Tibial artery (tissue), 4 donors: Measurements from ENCODE around the gene CLDN11.

Experiments
- DNase-seq, 2 donors: peaks; one replicate each; pipeline ENCODE4 v3.0.0-alpha.2; 2019
- H3K27ac ChIP-seq, 2 donors: fragments of 200-600 bp; sonication (generic) in 1 of 2; 1 replicate in 1 of 2; 2 replicates in 1 of 2; pipeline ENCODE4 v1.5.1; 2018 to 2019; ENCODE audit warnings: mild to moderate bottlenecking in 1 of 2
- H3K27me3 ChIP-seq, 2 donors: fragments of 200-600 bp; sonication (generic) in 1 of 2; one replicate each; pipeline versions ENCODE4 v1.5.1 to v1.6.0; 2016 to 2019
- H3K36me3 ChIP-seq, 3 donors: fragments of 200-600 bp; sonication (generic) in 2 of 3; one replicate each; pipeline ENCODE4 v1.5.1; 2016 to 2019; ENCODE audit warnings: mild to moderate bottlenecking in 2 of 3
- H3K4me1 ChIP-seq, 4 donors: fragments of 200-600 bp; sonication (generic) in 2 of 4; 1 replicate in 3 of 4; 2 replicates in 1 of 4; pipeline ENCODE4 v1.5.1; 2016 to 2019
- H3K4me3 ChIP-seq, 2 donors: fragments of 200-600 bp; sonication (generic) in 1 of 2; 1 replicate in 1 of 2; 2 replicates in 1 of 2; pipeline ENCODE4 v1.5.1; 2018 to 2019; ENCODE audit warnings: mild to moderate bottlenecking in 2 of 2
- H3K9me3 ChIP-seq, 3 donors: fragments of 200-600 bp; sonication (generic) in 1 of 3; one replicate each; pipeline ENCODE4 v1.5.1; 2016 to 2019
- intact Hi-C: fragments of 100-400 bp; cut with DNase I; formaldehyde crosslinking; loops from one replicate; pipeline ENCODE4 v1.15.0; 2023; ENCODE audit warnings: low total_unique reads
- TF ChIP-seq, protein P1 (sequence below), 2 experiments: fragments of 200-600 bp in 1 of 2; fragments of 450-650 bp in 1 of 2; IDR thresholded peaks; one replicate each; pipeline ENCODE4 v1.5.1; 2017 to 2019; ENCODE audit warnings: antibody characterized with exemption in 2 of 2, mild to moderate bottlenecking in 1 of 2, moderate library complexity in 1 of 2

CLDN11 gene

DNA sequence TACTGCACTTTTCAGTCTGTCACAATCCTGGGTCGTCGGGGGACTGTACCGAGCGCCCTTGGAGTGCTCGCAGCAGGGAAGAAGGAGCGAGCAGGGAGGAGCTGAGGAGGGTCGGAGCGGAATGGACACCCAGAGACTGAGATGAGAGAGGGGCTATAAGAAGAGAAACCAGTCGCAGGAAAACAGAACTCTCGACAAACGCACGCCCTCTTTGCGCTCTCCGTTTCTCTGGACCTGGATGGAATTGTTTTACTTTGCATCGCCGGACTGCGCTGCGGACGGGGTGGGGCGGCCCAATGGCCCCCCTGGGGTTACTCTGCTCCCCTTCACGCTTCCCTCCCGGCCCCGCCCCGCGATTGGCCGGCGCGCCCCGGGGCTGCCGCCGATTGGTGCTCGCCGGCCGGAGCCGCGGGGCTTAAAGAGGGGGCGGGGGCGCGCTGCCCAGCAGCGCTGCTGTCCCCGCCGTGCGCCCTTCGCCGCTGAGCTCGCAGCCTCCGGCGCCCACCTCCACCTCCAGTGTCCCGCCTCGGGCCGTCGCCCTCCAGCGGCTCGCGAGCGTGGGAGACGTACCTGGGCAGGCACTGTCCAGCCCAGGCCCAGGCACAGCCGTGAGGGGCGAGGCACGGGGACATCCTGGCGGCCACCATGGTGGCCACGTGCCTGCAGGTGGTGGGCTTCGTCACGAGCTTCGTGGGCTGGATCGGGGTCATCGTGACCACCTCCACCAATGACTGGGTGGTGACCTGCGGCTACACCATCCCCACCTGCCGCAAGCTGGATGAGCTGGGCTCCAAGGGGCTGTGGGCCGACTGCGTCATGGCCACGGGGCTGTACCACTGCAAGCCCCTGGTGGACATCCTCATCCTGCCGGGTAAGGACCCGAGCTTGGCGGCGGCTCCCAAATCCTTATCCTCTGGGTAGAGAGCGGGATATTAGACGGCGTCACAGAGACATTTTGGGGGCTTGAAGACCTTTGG lies at the start of gene CLDN11:
TSS of gene CLDN11 (plus strand) at position 447 of the 977 bp plus-strand sequence. CDS start at position 646, 199 bp downstream.
- intact Hi-C loops: loop anchor here (5.0 kb wide), 1 partner anchor 394 kb away; no protein-coding TSS in a partner anchor
- H3K27ac ChIP-seq: no peak within 1 kb of the TSS

DNA sequence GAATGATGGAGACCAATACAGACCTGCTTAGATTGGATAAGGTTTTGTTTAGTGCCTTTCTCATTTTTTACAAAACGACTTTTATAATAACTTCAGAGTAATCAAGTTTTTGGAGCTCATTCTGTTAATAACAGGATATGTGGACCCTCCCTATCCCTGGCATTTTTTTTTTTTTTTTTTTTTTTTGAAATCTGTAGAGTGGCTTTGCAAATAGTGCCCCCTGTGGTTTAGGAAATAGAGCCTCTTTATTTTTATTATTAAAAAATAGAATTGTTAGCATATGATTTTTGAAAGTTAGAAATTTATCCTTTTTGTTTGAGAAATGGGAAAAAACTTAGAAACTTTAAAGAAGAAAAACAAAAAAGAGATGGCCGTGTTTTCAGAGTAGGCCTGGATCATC lies 49.7 kb upstream of the CLDN11 start:
- Histone ChIP-seq H3K27me3 (no peaks in the 10 kb centered on the region), H3K27ac (no peak overlapping the region), H3K4me3 (no peak overlapping the region), H3K4me1 (peaks cover 0 to 81% (median 29%) of the 10 kb centered on the region in 4 donors), H3K36me3 (peaks cover 0 to 7% (median 6%) of the 10 kb centered on the region in 3 donors), H3K9me3 (no peaks in the 10 kb centered on the region)
- TF ChIP-seq, protein P1, sequence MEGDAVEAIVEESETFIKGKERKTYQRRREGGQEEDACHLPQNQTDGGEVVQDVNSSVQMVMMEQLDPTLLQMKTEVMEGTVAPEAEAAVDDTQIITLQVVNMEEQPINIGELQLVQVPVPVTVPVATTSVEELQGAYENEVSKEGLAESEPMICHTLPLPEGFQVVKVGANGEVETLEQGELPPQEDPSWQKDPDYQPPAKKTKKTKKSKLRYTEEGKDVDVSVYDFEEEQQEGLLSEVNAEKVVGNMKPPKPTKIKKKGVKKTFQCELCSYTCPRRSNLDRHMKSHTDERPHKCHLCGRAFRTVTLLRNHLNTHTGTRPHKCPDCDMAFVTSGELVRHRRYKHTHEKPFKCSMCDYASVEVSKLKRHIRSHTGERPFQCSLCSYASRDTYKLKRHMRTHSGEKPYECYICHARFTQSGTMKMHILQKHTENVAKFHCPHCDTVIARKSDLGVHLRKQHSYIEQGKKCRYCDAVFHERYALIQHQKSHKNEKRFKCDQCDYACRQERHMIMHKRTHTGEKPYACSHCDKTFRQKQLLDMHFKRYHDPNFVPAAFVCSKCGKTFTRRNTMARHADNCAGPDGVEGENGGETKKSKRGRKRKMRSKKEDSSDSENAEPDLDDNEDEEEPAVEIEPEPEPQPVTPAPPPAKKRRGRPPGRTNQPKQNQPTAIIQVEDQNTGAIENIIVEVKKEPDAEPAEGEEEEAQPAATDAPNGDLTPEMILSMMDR (IDR thresholded peaks at IDR 0.05): peak in 1 of 2 experiments; percentile 22
- intact Hi-C loops: no loop called here
- DNase-seq: no peak

More for the DNA sequence above, at the start of gene CLDN11:
- peaks cover 0 to 4% (median 0%) of the 10 kb centered on the region in 3 donors for H3K36me3 ChIP-seq
- H3K4me3 ChIP-seq: peak within 1 kb of the TSS; percentile 44 to 53
- H3K4me1 ChIP-seq: peaks cover 3 to 24% (median 15%) of the 10 kb centered on the region in 4 donors
- TF ChIP-seq, protein P1 (IDR thresholded peaks at IDR 0.05): no peak
- H3K27me3 ChIP-seq: peaks cover 0 to 14% of the 10 kb centered on the region in 2 donors
- H3K9me3 ChIP-seq: no peaks in the 10 kb centered on the region
- no peak for DNase-seq

DNA sequence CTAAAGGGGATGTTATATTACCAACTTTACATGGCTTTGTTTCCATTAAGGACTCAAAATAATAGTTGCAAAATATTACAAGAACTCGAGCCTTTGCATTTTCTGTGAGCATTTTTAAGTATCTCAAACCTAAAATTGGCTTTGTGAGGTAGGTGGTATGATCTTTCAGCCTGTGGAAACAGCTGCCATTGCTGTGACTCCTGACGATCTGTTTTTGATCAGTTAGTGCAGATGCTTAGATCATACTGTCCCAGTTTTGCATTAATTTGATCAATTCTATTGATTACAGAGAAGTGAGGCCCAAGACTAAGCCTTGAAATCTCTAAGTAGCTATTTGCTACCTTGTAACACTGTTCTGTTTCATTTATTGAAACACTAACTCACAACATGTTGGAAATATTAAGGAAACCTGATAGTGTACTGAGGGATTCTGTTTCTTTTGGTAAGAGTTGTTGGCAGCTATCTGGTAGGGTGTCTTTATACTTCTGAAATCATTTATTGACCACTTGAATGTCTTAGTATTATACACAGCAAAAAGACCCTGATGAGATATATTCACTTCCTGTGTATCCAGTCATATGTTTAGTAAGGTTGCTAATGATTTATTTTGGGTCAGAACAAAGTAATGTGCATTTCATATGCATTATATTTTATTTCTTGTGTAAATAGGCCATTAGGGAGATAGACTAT lies 46.3 kb upstream of the CLDN11 start:
- peaks cover 0 to 93% (median 29%) of the 10 kb centered on the region in 4 donors for H3K4me1 ChIP-seq
- intact Hi-C loops: no loop called here
- DNase-seq: no peak
- no peak overlapping the region for H3K4me3 ChIP-seq
- H3K27ac ChIP-seq: no peak overlapping the region
- TF ChIP-seq, protein P1 (IDR thresholded peaks at IDR 0.05): no peak
- H3K9me3 ChIP-seq: no peaks in the 10 kb centered on the region
- H3K36me3 ChIP-seq: peaks cover 0 to 7% (median under 1%) of the 10 kb centered on the region in 3 donors
- no peaks in the 10 kb centered on the region for H3K27me3 ChIP-seq

DNA sequence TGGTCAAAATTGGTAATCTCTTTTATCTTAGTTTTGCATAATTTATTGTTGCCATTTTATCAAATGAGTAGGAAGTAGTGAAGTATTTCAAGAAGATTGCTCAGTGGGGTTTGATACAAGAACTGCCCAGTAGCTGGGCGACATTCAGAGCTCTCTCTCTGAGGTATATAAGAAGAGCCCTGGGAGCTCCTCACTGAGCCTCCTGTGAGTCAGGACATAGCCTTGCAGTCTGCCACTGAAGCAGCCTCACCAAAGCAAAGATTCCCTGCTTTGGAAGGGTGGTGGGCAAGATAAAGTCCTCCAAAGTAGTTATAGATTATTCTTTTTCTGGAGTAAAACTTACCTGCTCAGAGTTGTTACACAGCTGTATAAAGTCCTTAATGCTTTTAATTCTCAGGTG lies 35.1 kb upstream of the CLDN11 start:
- Histone ChIP-seq H3K27me3 (no peaks in the 10 kb centered on the region), H3K27ac (no peak overlapping the region), H3K4me1 (peaks cover 0 to 12% (median 3%) of the 10 kb centered on the region in 4 donors), H3K4me3 (no peak overlapping the region), H3K9me3 (no peaks in the 10 kb centered on the region), H3K36me3 (peaks cover 30 to 57% (median 57%) of the 10 kb centered on the region in 3 donors)
- TF ChIP-seq, protein P1 (IDR thresholded peaks at IDR 0.05): no peak
- intact Hi-C loops: no loop called here
- DNase-seq: no peak

DNA sequence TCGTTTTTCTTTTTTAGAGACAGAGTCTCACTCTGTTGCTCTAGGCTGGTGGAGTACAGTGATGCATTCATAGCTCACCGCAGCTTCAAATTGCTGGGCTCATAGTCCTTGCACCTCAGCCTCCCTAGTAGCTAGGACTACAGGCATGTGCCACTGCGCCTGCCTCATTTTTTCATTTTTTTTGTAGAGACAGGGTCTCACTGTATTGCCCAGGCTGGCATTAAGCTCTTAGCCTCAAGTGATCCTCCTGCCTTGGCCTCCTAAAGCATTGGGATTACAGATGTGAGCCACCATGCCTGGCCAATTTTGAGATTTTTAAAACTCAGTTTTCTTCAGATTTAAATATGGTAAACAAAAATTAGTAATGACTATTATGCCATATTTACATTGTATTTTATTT lies 32.2 kb upstream of the CLDN11 start:
- Histone ChIP-seq H3K36me3 (peaks cover 40 to 73% (median 66%) of the 10 kb centered on the region in 3 donors), H3K27ac (no peak overlapping the region), H3K4me1 (peaks cover 0 to 12% (median 3%) of the 10 kb centered on the region in 4 donors), H3K9me3 (no peaks in the 10 kb centered on the region), H3K27me3 (no peaks in the 10 kb centered on the region), H3K4me3 (no peak overlapping the region)
- intact Hi-C loops: no loop called here
- no peak for DNase-seq
- TF ChIP-seq, protein P1 (IDR thresholded peaks at IDR 0.05): no peak
